HEK293T (cell line): ENCODE results near the gene TPCN1.

Experiments used
- ARNT ChIP-seq: fragments of 450-650 bp; IDR thresholded peaks from 2 replicates; pipeline ENCODE4 v1.6.1; 2017; ENCODE audit warnings: mild to moderate bottlenecking
- ELF4 ChIP-seq: fragments of 450-650 bp; IDR thresholded peaks from 2 replicates; pipeline ENCODE4 v1.6.1; 2017; ENCODE audit warnings: antibody characterized with exemption
- FOXA1 ChIP-seq: fragments of 450-650 bp; IDR thresholded peaks from 2 replicates; pipeline ENCODE4 v1.6.1; 2016; ENCODE audit warnings: mild to moderate bottlenecking
- FOXK2 ChIP-seq: fragments of 450-650 bp; IDR thresholded peaks from 2 replicates; pipeline ENCODE4 v1.6.1; 2016; ENCODE audit warnings: mild to moderate bottlenecking
- HDGF ChIP-seq: fragments of 450-650 bp; IDR thresholded peaks from 2 replicates; pipeline ENCODE4 v1.6.1; 2017; ENCODE audit warnings: antibody characterized with exemption, borderline replicate concordance
- L3MBTL2 ChIP-seq: fragments of 450-650 bp; conservative IDR thresholded peaks from 2 replicates; pipeline ENCODE4 v1.6.1; 2016; ENCODE audit warnings: mild to moderate bottlenecking
- PKNOX1 ChIP-seq: fragments of 450-650 bp; IDR thresholded peaks from 2 replicates; pipeline ENCODE4 v1.6.1; 2016
- SUZ12 ChIP-seq: fragments of 450-650 bp; IDR thresholded peaks from 2 replicates; pipeline ENCODE4 v1.6.1; 2016; ENCODE audit warnings: mild to moderate bottlenecking
- TARDBP ChIP-seq: fragments of 450-650 bp; IDR thresholded peaks from 2 replicates; pipeline ENCODE4 v1.6.1; 2016

GRCh38 chr12:113290506-113290905 lies 69.2 kb downstream of the TPCN1 start:
- TF ChIP-seq SUZ12: no peak
- no peak for TF ChIP-seq HDGF
- TF ChIP-seq L3MBTL2: no peak
- no peak for TF ChIP-seq PKNOX1
- TF ChIP-seq TARDBP: no peak
- no peak for TF ChIP-seq FOXA1
- no peak for TF ChIP-seq ARNT
- no peak for TF ChIP-seq ELF4
- no peak for TF ChIP-seq FOXK2
